Central memory CD4-positive, alpha-beta T cell (primary cell): ENCODE measurements around the gene KCNJ14.
"Not testable (repeated sequence)": the region's sequence is repeated elsewhere in the genome, so short reads cannot be mapped to it uniquely, and the experiment has no call there.

Source experiments
- DNase-seq: peaks from one replicate; pipeline ENCODE4 v3.0.0; 2022

Gene KCNJ14

DNA sequence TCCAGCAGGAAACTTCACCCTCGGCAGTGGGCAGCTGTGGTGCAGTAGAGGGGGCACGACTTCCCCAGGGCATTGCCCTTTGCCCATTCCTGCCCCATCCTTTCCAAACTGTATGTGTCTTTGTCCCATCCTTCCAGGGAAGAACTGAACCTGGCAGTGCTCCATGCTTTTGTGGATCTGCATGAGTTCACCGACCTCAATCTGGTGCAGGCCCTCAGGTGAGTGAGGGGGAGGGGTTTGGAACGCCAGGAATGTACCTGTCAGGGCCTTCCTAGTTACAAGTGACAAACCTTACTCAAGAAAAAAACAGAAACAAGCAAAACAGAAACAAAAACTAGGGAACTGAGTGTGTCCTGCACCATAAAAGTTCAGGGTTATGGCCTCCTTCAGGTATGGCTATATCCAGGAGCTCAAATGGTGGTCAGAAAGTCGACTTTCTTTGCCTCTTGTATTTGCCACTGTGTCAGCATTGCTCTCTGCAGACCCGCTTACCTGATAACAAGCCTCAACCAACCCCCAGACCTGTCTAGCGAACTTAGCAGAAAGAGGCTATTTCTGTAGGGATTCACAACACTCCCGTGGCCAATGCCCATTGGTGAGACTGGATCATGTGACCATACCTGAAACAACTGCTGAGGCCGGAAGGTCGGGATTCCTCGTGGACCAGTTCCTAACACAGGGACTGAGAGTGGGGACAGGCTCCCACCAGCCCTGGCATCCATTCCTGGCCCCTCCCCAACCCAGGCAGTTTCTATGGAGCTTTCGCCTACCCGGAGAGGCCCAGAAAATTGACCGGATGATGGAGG is 18.0 kb downstream of the KCNJ14 start:
- no peak for DNase-seq

DNA sequence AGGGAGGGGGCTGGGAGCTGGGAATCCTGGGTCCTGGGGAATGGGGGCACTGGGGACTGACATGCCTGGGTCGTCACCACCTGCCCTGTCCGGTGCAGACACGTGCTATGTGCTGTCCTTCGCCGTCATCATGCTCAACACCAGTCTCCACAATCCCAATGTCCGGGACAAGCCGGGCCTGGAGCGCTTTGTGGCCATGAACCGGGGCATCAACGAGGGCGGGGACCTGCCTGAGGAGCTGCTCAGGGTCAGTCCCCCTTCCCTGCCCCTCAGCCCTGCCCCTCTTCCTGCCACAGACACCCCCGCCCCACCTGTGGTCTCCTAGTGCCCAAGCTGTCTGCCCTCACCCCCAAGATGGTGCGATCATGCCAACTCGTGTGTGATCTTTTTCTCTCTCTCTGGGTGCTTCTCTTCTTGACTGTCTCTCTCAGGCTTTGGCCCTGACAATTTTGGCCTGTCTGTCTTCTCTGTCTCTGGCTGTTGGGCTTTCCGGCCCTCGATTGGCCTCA is 18.8 kb downstream of the KCNJ14 start:
- DNase-seq: no peak

DNA sequence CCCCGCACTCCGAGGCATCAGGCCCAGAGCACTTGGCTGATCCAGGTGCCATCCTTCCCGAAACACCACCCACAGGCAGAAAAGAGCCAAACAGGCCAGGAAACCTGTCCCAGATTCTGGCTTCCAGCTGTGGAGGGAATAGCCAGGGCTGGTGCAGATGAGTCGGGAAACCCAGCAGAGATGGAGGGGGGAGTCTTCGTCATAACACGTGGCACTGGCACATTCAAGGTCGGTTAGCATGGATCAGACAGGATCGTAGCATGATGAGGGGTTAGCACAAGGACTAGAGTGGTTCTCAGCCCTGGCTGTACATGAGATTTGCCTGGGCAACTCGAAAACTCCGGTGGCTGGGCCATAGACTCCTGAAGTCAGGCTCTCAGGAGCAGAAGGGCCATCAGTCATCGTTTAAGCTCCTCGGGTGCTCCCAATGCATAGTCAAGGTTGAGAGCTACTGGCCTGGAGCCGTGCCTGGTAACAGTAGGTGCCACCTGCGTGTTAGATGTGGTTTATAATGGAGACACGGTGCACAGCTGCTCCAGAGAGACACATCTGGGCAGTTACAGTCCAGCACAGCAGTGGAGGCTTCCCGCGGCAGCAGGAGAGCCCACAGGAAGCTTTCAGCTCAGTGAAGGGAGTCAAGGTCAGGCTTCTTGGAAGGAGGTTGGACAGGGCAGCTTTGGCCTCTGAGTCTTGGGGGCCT is 20.1 kb downstream of the KCNJ14 start:
- DNase-seq: no peak

DNA sequence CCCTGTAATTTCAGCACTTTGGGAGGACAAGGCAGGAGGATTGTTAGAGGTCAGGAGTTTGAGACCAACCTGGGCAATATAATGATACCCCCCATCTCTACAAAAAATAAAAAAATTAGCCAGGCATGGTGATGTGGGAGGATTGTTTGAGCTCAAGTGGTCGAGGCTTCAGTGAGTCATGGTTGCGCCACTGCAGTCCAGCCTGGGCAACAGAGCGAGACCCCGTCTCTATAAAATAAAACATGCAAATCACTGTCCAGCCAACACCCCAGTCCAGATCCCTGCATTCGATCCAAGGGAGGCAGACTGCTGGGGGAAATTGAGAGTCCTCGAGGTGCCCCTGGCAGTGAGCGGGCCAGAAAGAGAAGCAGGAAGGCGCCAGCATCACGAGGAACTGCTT is 20.8 kb downstream of the KCNJ14 start:
- DNase-seq: no peak

DNA sequence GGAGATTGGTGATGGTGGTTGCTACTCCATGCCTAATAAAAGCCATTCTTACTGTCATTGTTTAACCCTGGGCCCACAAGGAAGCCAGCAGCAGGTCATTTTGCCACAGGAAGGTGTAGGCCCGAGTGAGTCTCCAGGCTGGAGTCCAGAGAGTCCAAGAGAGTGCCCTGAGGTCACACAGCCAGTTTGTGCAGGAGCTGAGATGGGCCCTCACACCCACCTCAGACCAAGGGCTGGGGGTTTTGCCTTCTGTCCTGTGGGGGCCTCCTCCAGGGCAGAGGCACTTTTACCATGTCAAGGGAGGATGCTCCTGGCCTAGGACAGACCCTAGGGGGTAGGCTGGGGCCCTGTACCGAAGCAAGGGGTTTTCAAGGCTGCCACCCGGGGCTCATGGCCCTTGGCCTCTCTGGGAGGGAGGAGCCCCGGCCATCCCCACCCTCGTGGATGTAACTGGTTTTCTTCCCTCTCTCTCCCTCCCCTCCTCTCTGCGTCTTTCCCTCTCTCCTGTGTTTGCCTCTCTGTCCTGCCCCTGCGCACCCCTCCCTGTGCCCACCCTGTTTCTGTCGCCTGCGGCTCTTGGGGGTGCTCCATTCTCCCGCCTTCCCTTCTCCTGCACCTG is 21.8 kb downstream of the KCNJ14 start:
- no peak for DNase-seq

DNA sequence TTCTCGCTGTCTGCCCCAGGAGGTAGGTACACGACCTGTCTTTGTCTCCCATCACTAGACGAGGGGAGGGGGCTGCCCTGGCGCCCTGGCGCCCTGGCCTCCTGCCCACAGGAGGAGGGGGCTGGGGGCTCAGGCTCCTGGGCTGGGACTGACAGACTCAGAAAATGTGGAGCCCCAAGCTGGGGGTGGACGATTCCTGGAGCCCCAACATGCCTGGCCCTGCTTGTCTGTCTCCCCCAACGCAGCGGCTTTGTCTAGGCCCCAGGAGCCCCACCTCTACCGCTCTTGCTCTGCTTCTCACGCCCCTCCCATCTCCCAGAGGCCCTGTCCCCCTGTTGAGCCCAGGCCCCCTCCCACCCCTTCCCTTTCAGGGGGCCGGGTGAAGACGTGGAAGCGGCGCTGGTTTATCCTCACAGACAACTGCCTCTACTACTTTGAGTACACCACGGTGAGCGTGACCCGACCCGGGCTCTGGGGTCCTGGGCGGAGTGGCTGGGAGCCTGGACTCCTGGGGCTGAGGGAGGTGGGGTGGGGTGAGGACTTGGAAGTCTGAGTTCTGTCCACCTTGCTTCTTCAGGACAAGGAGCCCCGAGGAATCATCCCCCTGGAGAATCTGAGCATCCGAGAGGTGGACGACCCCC is 22.4 kb downstream of the KCNJ14 start:
- DNase-seq: no peak

DNA sequence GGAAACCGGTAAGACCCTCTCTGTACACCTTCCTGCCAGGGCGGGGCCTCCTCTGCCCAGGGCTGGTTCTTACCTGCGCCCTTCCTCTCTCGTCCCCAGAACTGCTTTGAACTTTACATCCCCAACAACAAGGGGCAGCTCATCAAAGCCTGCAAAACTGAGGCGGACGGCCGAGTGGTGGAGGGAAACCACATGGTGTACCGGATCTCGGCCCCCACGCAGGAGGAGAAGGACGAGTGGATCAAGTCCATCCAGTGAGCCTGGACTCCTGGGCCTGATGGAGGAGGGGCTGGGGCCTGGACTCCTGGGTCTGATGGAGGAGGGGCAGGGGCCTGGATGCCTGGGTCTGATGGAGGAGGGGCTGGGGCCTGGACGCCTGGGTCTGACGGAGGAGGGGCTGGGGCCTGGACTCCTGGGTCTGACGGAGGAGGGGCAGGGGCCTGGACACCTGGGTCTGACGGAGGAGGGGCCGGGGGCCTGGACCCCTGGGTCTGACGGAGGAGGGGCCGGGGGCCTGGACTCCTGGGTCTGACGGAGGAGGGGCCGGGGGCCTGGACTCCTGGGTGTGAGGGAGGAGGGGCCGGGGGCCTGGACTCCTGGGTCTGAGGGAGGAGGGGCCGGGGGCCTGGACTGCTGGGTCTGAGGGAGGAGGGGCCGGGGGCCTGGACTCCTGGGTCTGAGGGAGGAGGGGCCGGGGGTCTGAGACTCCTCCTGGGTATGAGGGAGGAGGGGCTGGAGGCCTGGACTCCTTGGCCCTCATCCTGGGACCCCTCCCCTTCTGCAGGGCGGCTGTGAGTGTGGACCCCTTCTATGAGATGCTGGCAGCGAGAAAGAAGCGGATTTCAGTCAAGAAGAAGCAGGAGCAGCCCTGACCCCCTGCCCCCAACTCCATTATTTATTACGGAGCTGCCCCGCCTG is 23.2 kb downstream of the KCNJ14 start:
- no peak for DNase-seq

DNA sequence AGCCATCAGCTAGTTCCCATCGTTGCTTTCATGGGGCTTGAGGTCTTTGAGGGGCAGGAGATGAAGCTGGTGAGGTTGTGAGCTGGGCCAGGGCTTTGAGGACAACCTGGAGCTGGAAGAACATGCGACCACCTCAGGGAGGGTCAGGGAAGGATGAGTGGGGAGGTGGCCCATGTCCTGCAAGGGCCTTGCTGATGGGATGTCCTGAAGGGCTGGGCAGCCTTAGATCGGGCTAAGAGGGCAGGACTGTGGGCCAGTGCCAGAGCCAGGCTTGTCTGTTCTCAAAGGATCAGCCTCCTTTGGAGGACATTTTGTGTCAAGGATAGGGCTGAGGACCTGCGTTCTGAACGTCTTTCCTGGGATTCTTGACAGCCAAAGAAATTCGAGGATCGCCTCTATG is 24.3 kb downstream of the KCNJ14 start:
- no peak for DNase-seq

DNA sequence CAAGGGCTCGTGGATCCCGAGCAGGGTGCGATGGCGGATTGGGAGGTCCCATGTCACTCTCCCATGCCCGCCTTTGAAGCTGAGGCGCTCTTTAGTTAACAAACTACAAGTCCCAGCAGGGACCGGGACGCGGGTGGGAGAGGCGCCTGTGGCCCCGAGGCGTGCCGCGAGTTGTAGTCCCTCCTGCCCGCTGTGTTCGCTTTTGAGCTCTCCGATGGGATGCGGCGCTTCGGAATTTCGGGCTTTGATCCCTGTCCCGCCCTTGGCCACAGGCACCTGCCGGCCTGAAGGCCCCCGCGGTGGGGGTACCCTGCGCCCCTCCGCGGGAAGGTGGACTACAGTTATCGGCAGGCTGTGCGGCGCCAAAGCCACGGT is 24.8 kb downstream of the KCNJ14 start:
- DNase-seq: no peak

DNA sequence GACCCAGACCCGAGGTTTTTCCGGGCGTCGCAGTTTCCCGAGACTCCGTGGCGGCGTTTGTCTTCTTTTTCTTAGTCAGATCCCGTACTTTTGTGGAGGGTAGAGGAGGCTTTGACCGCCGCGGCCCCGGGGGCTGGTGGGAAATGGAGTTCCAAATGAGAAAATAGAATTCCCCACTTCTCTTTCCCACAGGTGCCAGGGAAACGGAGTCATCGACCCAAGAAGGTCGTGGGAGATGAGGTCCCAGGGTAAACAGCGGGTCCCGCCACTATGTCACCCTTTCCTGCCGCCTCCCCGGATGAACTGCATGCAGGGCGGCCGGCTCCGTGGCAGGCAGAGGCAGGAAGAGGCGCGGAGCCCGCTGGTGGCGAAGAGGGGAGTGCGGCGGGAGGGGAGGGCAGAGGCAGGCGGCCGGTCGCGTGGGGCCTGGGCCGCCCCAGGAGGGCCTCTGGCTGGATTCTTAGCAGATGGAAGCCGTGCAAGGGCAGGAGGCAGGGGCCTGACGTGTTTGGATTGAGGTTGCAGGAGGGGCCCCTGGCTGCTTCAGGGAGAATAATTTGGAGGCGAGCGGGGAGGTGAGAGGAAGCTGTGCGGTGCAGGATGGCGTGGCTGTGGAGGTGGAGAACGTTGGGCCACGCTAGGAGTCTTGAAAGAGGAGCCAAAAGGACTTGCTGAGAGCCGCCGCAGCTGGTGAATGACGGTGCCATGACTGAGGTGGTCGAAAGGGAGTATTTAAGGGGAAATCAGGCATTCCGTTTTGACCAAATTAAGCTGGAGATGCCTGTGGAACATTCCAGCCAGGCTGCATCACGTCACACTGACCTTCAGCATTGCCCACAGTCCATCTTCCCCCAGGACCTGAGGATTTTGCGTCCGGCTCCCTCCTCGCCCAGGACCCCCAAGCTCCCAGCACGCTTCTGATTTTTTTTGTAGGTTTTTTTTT is 25.5 kb downstream of the KCNJ14 start:
- DNase-seq: peak; percentile 60

DNA sequence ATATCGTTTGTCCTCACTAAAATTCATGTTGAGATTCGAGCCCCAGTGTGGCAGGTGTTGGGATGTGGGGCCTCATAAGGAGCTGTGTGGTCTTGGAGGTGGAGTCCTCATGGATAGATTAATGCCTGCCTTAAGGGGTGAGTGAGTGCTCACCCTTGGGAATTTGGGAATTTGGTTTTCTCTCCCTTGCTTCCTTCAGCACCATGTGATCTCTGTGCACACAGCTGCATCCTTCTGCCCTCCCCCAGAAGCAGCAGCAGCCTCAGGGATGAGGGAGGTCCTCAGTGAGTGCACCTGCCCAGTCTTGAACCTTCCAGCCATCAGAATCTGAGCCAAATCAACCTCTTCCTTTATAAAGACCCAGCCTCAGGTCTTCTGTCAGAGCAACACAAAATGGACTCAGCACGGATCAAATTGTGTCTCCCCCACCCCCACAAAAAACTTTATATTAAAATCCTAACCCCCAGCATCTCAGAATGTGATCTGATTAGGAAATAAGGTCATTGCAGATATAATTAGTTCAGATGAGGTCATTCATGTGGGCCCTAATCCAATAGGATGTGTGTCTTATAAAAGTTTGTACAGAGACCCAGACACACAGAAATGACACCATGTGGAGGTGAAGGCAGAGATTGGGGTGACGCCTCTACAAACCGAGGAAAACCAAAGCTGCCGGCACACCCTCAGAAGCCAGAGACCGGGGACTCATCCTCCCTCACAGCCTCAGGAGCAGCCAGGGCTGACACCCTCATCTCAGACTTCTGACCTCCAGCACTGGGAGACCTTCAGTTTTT is 26.7 kb downstream of the KCNJ14 start:
- no peak for DNase-seq

DNA sequence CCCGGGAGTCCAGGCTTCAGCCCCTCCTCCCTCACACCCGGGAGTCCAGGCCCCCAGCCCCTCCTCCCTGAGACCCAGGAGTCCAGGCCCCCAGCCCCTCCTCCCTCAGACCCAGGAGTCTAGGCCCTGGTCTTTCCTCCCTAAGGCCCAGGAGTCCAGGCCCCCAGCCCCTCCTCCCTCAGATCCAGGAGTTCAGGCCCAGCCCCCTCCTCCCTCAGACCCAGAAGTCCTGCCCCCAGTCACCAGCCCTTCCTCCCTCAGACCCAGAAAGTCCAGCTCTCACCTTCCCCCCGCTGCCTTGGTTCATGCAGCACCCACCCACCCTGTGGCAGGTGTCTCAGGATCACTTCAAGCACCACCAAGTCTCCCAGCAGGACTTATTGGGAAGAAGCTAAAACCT is 27.9 kb downstream of the KCNJ14 start:
- DNase-seq: no peak

DNA sequence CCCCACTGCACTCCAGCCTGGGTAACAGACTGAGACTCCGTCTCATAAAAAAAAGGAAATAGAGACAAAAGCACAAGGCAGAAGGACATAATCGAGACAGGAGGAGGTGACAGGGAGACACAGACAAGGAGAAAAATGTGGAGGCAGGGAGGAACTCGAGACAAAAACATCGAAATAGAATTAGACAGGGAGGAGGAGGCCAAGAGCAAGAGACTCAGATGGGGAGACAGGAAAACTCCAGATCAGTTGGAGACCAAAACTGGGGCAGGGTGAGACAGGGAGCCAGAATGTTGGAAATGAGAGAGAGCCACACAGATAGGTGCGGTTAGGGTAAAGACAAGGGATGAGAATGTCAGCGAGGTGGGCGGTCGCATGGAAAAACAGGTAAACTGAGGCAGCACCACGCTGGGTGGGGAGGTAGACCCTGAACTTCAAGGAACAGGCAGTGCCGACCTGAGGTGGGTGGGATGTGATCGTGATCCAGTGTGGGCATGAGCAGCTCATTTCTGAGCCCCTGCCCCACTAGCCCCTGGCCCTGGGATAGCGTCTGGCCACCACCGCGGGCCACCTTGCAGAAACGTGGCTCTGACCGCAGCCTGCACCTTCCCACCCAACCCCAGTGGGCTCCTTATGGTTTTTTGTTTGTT is 29.0 kb downstream of the KCNJ14 start:
- no peak for DNase-seq

DNA sequence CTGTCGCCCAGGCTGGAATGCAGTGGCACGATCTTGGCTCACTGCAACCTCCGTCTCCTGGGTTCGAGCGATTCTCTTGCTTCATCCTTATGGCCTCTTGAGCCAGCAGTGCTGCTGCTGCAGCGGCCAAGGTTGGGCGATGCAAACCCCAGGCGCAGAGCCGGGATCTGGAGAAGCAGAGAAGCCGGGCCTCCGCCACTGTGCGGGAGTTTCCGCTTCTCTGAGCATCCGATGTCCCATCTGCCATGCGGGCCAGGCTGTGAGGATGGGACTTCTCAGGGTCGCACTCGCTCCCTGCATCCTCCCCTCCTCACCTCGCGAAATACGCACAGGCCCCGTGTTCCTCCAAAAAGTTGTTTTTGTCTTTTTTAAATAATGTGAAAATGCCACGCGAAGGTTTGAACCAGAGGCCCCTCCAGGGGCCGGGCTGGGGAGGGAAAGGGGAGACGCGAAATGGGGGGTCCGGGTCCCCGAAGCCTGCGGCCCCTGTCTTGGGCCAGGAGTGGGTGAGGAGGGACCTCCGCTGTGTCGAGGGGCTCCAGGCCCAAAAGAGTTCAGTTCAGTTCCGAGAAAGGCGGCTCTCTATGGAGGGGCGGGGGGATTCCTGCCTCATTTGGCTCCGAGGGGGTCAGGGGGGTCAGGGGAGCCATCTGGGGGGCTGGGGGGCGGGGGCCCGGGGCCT is 29.7 kb downstream of the KCNJ14 start:
- DNase-seq: no peak

DNA sequence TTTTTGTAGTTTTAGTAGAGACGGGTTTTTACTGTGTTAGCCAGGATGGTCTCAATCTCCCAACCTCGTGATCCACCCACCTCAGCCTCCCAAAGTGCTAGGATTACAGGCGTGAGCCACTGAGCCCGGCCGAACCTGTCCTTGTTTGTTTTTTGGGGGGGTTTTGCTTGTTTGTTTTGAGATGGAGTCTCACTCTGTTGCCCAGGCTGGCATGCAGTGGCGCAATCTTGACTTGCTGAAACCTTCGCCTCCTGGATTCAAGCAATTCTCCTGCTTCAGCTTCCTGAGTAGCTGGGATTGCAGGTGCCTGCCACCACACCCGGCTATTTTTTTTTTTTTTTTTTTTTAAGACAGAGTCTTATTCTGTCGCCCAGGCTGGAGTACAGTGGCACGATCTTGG is 31.3 kb downstream of the KCNJ14 start:
- DNase-seq: not testable (repeated sequence)

DNA sequence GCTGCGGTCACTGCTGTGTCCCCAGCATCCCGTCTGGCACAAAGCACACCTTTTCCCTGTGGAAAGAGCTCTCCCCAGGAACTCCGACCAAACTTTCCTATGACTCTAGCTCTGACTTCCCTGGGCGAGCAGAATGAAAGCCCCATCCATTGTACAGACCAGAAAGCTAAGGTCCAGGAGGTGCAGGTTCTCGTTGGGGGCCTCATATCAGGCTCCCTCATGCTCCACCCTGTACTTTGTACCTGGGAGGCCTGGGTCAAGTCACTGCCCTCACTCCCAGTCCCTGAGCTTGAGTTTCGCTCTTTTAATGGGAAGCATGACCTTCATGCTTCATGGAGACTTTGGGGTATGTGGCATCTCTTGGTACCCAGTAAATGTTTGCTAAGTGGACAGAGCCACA is 32.2 kb downstream of the KCNJ14 start:
- DNase-seq: no peak

DNA sequence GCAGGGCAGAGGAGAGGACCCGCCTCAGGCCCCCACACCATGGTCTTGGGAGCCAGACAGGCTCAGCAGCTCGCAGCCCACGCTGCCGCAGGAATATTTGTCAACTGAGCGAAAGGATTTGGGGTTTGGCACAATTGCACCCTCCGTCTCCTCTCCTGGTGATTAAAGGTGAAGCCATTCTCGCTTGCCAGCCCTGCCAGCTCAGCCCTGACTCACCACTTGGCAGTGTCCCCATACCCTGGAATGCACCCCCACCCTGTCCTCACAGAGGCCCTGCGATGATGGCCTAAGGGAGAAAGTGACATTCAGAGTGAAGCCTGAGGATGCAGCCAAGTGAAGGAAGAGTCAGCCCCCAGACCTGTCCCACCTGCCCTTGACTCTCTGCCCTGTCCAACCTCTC is 32.6 kb downstream of the KCNJ14 start:
- DNase-seq: no peak

DNA sequence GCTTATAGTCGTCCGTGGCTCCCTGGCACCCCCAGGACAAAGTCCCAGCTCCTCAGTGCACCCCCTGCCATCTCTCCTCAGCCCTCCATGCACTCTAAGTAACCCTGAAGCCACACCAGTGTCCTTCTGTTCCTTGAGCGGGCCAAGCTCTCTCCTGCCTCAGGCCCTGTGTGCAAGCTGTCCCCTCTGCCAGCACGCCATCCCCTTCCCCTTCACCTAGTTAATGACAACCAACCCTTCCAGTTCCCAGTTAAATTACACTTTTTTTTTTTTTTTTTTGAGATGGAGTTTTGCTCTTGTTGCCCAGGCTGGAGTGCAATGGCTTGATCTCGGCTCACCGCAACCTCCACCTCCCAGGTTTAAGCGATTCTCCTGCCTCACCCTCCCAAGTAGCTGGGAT is 33.1 kb downstream of the KCNJ14 start:
- DNase-seq: not testable (repeated sequence)

DNA sequence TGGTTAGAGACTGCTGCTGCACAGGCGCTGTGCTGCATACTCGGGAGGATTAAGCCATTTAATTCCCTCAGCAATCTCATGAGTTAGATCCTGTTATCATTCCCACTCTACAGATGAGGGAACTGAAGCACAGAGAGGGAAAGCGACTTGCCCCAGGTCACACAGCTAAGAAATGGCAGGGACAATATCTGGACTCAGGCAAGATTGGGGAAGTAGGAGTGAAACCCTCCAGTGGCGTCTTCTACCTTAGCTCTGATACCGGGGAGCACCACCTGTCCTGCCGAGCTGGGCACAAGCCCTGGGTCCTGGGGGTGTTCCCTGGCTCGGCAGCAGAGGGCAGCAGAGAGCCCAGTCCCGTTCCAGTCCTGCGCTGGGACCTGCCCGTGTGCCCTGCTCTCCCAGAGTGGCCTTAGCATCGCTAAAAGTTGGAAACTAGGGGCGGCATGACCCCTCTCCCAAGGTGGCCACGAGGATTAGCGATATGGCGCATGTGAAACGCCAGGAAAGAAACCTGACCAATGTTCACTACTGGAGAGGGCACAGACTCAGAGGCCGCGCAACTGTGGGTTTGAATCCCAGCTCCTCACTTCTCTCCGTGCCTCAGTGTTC is 34.3 kb downstream of the KCNJ14 start:
- DNase-seq: peak; percentile 68
